Activated CD4-positive, alpha-beta T cell treated with anti-CD3 and anti-CD28 coated beads for 48 hours (primary cell): ENCODE data around the gene PSPH.
"Not testable (repeated sequence)": the region's sequence is repeated elsewhere in the genome, so short reads cannot be mapped to it uniquely, and the experiment has no call there.

ENCODE experiments used
- DNase-seq: peaks from one replicate; pipeline ENCODE4 v3.0.0-alpha.2; 2020

PSPH gene

GRCh38 chr7:56051339-56052191 lies at the start of gene PSPH, which contains the start of gene CCT6A:
PSPH (minus strand) TSS chr7:56051444; CDS start chr7:56021212, 30,232 bp downstream.
CCT6A (plus strand) TSS chr7:56051765; CDS start chr7:56051849, 84 bp downstream.
- DNase-seq = peak; percentile 95

GRCh38 chr7:56099653-56100052 lies 48.4 kb upstream of the PSPH start:
- DNase-seq = no peak

- not testable (repeated sequence) for DNase-seq
Measured at GRCh38 chr7:56098187-56099008, 47.2 kb upstream of the PSPH start.

GRCh38 chr7:56097700-56098099 lies 46.5 kb upstream of the PSPH start:
- no peak for DNase-seq

- DNase-seq = no peak
Measured at GRCh38 chr7:56092789-56093531, 41.7 kb upstream of the PSPH start, which contains the start of gene PHKG1. PHKG1 (minus strand) TSS chr7:56092952; CDS start chr7:56088941, 4,011 bp downstream.

GRCh38 chr7:56092388-56092787 lies 41.1 kb upstream of the PSPH start:
- not testable (repeated sequence) for DNase-seq

- no peak for DNase-seq
Measured at GRCh38 chr7:56091591-56091990, 40.3 kb upstream of the PSPH start.

- no peak for DNase-seq
Measured at GRCh38 chr7:56087445-56087844, 36.2 kb upstream of the PSPH start.

GRCh38 chr7:56086761-56087160 lies 35.5 kb upstream of the PSPH start:
- no peak for DNase-seq

GRCh38 chr7:56083150-56083785 lies 32.0 kb upstream of the PSPH start:
- no peak for DNase-seq

- DNase-seq = no peak
Measured at GRCh38 chr7:56081626-56082340, 30.5 kb upstream of the PSPH start.

- not testable (repeated sequence) for DNase-seq
Measured at GRCh38 chr7:56080726-56081435, 29.6 kb upstream of the PSPH start.

GRCh38 chr7:56079450-56080185 lies 28.4 kb upstream of the PSPH start:
- DNase-seq = no peak

GRCh38 chr7:56078196-56078595 lies 27.0 kb upstream of the PSPH start:
- DNase-seq = no peak

- no peak for DNase-seq
Measured at GRCh38 chr7:56077681-56078080, 26.4 kb upstream of the PSPH start.

GRCh38 chr7:56074371-56074791 lies 23.1 kb upstream of the PSPH start:
- DNase-seq = peak; percentile 77

GRCh38 chr7:56066376-56066775 lies 15.1 kb upstream of the PSPH start:
- DNase-seq = not testable (repeated sequence)

GRCh38 chr7:56063882-56064625 lies 12.8 kb upstream of the PSPH start, which contains the start of gene SUMF2:
SUMF2 (plus strand) TSS chr7:56064286; CDS start chr7:56064312, 26 bp downstream.
- DNase-seq = peak; percentile 92

- DNase-seq = no peak
Measured at GRCh38 chr7:56063500-56063881, 12.2 kb upstream of the PSPH start.
